ENCODE results near the gene IRGM.
A peak's percentile ranks its signal among the peaks of the same experiment; 100 is the strongest.
"Not testable (repeated sequence)": the region's sequence is repeated elsewhere in the genome, so short reads cannot be mapped to it uniquely, and the experiment has no call there.

IRGM gene, protein sequence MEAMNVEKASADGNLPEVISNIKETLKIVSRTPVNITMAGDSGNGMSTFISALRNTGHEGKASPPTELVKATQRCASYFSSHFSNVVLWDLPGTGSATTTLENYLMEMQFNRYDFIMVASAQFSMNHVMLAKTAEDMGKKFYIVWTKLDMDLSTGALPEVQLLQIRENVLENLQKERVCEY

DNA sequence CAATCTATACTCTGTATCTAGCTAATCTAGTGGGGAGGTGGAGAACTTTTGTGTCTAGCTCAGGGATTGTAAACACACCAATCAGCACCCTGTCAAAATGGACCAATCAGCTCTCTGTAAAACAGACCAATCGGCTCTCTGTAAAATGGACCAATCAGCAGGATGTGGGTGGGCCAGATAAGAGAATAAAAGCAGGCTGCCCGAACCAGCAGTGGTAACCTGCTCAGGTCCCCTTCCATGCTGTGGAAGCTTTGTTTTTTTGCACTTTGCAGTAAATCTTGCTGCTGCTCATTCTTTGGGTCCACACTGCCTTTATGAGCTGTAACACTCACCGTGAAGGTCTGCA is at the start of gene IRGM:
Gene IRGM (plus strand): TSS at position 214 of the 346 bp plus-strand sequence. CDS start 1,603 bp downstream, outside the sequence.
- peak within 1 kb of the TSS; percentile 24 for H3K4me3 ChIP-seq (ENCODE audit: low read depth, low read length)
- DNase-seq (ENCODE audit: low read depth): not testable (repeated sequence)

DNA sequence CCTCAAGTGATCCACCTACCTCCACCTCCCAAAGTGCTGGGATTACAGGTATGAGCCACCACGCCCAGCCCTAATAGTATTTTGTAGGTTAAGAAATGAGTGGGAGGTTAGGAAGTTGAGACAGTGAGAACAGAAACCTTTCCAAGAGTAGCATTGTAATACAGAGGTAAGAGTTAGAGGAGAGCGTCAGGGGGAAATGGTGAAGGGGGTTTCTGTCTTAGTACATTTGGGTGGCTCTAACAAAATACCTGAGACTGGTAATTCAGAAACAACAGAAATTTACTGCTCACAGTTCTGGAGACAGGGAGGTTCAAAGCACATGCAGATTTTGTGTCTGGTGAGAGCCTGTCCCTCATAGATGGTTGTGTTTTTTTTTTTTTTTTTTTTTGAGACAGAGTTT is 48.9 kb upstream of the IRGM start:
- TF ChIP-seq, protein P1, sequence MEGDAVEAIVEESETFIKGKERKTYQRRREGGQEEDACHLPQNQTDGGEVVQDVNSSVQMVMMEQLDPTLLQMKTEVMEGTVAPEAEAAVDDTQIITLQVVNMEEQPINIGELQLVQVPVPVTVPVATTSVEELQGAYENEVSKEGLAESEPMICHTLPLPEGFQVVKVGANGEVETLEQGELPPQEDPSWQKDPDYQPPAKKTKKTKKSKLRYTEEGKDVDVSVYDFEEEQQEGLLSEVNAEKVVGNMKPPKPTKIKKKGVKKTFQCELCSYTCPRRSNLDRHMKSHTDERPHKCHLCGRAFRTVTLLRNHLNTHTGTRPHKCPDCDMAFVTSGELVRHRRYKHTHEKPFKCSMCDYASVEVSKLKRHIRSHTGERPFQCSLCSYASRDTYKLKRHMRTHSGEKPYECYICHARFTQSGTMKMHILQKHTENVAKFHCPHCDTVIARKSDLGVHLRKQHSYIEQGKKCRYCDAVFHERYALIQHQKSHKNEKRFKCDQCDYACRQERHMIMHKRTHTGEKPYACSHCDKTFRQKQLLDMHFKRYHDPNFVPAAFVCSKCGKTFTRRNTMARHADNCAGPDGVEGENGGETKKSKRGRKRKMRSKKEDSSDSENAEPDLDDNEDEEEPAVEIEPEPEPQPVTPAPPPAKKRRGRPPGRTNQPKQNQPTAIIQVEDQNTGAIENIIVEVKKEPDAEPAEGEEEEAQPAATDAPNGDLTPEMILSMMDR (IDR thresholded peaks at IDR 0.05; ENCODE audit: insufficient read depth, low read depth, low read length, missing control alignments): no peak
- DNase-seq (ENCODE audit: low read depth): no peak

DNA sequence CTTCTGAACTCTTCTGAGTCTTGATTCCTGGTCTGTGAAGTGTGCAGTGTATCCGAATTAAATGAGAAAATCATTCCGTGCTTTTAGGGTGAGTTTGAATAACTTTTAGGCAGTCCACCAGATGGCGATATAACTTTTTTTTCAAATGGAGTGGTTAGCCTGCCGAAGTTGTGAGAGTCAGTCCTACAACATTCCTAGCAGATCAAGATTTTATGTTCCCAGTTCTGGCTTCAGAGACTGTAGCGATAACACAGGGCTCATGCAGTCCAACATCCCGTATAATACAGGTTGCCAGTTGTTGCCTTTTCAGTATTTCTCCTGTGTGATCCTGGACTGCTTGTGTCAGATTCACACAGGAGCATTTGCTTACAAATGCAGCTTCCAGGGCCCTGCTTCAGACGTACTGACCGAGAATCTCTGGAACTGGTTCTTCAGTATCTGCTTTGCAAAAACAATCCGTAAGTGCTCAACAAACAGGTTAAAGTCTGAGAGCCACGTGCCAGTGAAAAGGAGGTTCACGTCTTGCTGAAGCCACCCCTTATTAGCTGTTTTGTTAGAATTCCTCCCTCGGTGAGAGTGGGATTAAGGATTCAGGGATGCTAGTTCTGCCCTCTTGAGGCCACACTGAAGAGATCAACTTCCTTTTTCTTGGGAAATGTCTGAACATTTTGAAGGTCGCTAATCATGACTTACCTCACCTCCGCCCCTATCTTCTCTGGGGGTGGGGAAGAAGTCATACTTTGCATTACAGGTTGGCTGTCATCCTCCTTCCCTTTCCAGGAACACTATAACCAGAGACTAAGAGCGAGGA is 45.0 kb upstream of the IRGM start:
- peak; percentile 60 for DNase-seq (ENCODE audit: low read depth)
- TF ChIP-seq, protein P1 (IDR thresholded peaks at IDR 0.05; ENCODE audit: insufficient read depth, low read depth, low read length, missing control alignments): peak; percentile 29
- no peak overlapping the region for H3K4me3 ChIP-seq (ENCODE audit: low read depth, low read length)

More for the DNA sequence above, 48.9 kb upstream of the IRGM start:
- H3K4me3 ChIP-seq (ENCODE audit: low read depth, low read length): no peak overlapping the region

DNA sequence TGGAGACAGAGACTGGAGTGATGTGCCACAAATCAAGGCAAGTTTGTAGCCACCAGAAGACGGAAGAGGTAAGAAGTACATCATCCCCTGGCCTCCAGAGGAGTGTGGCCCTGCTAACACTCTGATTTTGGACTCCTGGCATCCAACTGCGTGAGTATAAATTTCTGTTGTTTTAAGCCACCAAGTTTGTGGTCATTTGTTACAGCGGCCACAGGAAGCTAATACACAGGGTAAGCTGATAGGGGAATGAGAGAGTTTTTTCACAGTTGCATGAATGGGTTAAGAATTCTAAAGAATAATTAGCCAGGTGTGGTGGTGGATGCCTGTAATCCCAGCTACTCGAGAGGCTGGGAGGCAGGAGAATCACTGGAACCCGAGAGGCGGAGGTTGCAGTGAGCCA is 41.9 kb upstream of the IRGM start:
- TF ChIP-seq, protein P1 (IDR thresholded peaks at IDR 0.05; ENCODE audit: insufficient read depth, low read depth, low read length, missing control alignments): no peak
- no peak overlapping the region for H3K4me3 ChIP-seq (ENCODE audit: low read depth, low read length)
- no peak for DNase-seq (ENCODE audit: low read depth)

DNA sequence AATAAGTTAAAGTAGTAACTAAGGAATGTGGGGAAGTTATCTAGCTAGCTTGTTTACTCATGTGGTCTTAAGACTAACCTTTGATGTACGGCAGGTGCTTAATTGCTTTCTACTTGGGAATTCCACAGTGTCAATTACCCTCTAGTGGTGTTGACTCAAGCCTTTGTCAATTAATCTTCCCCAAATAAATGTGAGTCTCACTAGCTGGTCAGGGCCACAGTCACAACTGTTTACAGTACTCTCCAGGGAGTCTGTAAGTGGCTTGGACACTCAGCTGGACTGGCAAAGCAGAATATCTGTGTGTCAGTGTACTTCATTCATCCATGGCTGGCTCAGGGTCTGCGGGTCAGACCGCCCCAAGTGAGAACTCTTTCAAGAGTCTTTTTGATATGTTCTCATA is 37.0 kb upstream of the IRGM start:
- TF ChIP-seq, protein P1 (IDR thresholded peaks at IDR 0.05; ENCODE audit: insufficient read depth, low read depth, low read length, missing control alignments): no peak
- no peak overlapping the region for H3K4me3 ChIP-seq (ENCODE audit: low read depth, low read length)
- no peak for DNase-seq (ENCODE audit: low read depth)

DNA sequence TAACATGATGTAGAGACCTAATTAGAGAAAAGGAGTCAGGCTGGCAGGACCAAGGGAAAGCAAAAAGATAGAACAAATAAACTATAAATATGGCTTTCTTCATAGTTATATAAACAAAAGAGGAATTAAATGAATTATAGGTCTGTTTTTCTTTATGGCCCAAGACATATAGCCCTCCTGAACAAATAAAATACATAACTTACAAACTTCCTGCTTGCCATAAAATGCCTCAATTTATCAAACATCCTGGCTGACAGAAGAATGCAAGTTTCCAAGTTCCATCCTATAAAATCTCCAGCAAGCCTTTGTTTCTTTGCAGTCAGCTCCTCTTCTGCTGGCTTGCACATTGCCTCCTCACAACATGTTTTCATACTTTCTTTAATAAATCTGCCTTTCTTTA is 31.3 kb upstream of the IRGM start:
- DNase-seq (ENCODE audit: low read depth): no peak
- TF ChIP-seq, protein P1 (IDR thresholded peaks at IDR 0.05; ENCODE audit: insufficient read depth, low read depth, low read length, missing control alignments): no peak
- H3K4me3 ChIP-seq (ENCODE audit: low read depth, low read length): no peak overlapping the region

DNA sequence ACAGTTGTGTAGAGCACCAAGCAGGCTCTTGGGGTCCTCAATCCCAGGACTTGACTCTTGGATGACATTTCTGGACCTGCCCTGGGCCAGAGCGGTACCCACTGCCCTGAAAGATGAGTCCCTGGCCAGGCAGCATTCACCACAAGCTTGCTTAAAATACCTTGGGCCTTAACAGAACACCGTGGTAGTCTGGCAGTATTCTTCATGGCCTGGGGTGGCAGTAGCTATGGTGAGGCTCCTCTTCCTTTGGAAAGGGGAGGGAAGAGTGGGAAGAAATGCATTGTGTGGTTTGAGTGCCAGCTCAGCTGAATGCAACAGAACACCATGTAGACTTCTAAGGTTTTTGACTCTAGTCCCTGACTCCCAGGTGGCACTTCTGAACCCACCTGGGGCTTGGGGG is 29.4 kb upstream of the IRGM start:
- TF ChIP-seq, protein P1 (IDR thresholded peaks at IDR 0.05; ENCODE audit: insufficient read depth, low read depth, low read length, missing control alignments): no peak
- H3K4me3 ChIP-seq (ENCODE audit: low read depth, low read length): no peak overlapping the region
- DNase-seq (ENCODE audit: low read depth): no peak

All from GM12865 (cell line).